ENCODE measurements around the gene DUSP5. TPM values are rescaled to one million over a fixed set of nuclear protein-coding genes. Genes with fewer than 3 reads are reported as not detected.

The DUSP5 gene
- total RNA-seq, result 10 to 100 TPM in 3 of 6 donors, 1 to 10 TPM in 3; 1.0 to 19.3 (median 10.0) TPM

- Histone ChIP-seq H3K9me3 (no peaks in the 10 kb centered on the region), H3K36me3 (no peaks in the 10 kb centered on the region), H3K27ac (peak within 1 kb of the TSS; percentile 81 to 92 (median 89)), H3K4me3 (peak within 1 kb of the TSS; percentile 63 to 84 (median 71)), H3K4me1 (peaks cover 37 to 64% (median 53%) of the 10 kb centered on the region in 4 donors), H3K27me3 (peaks cover 0 to 4% (median 0%) of the 10 kb centered on the region in 4 donors)
- 0 to 1% methylated on average over 10 to 52 of the region's 98 CpGs for WGBS, 2 donors
- DNase-seq, result peak; percentile 94 to 99
- peak; percentile 61 to 94 (median 86) for TF ChIP-seq POLR2A (IDR thresholded peaks at IDR 0.05)
- TF ChIP-seq EP300 (IDR thresholded peaks at IDR 0.05), result peak in 2 of 4 donors; percentile 15 to 26
- TF ChIP-seq POLR2AphosphoS5 (IDR thresholded peaks at IDR 0.05), result peak; percentile 93 to 97
- TF ChIP-seq CTCF (IDR thresholded peaks at IDR 0.05), result peak in 2 of 6 experiments; percentile 10 to 20
- peak; percentile 96 for ATAC-seq (ENCODE audit: low FRiP score in 2 of 2)
Observed at GRCh38 chr10:110497438-110498086, at the start of gene DUSP5. DUSP5 (plus strand) TSS chr10:110497907; CDS start chr10:110498122, 215 bp downstream.

- WGBS, 2 donors, result 75 to 80% methylated on average over 3 of the region's 3 CpGs
- Histone ChIP-seq H3K27ac (no peak overlapping the region), H3K9me3 (no peaks in the 10 kb centered on the region), H3K36me3 (no peaks in the 10 kb centered on the region), H3K4me1 (peaks cover 0 to 9% (median 0%) of the 10 kb centered on the region in 4 donors), H3K4me3 (no peak overlapping the region), H3K27me3 (no peaks in the 10 kb centered on the region)
- TF ChIP-seq CTCF (IDR thresholded peaks at IDR 0.05), result no peak
- no peak for TF ChIP-seq POLR2A (IDR thresholded peaks at IDR 0.05)
- no peak for TF ChIP-seq EP300 (IDR thresholded peaks at IDR 0.05)
- TF ChIP-seq POLR2AphosphoS5 (IDR thresholded peaks at IDR 0.05), result no peak
- DNase-seq, result peak in 1 of 2 donors; percentile 2
- ATAC-seq (ENCODE audit: low FRiP score in 2 of 2), result no peak
Observed at GRCh38 chr10:110448682-110449418, 48.9 kb upstream of the DUSP5 start.

GRCh38 chr10:110455446-110455845 is 42.3 kb upstream of the DUSP5 start:
- Histone ChIP-seq H3K36me3 (no peaks in the 10 kb centered on the region), H3K4me3 (no peak overlapping the region), H3K9me3 (no peaks in the 10 kb centered on the region), H3K27ac (no peak overlapping the region), H3K4me1 (peaks cover 0 to 15% (median 8%) of the 10 kb centered on the region in 4 donors), H3K27me3 (no peaks in the 10 kb centered on the region)
- DNase-seq (peak in 1 of 2 donors; percentile 21), ATAC-seq (ENCODE audit: low FRiP score in 2 of 2) (no peak)
- no peak for TF ChIP-seq CTCF (IDR thresholded peaks at IDR 0.05)
- no peak for TF ChIP-seq POLR2A (IDR thresholded peaks at IDR 0.05)
- no peak for TF ChIP-seq POLR2AphosphoS5 (IDR thresholded peaks at IDR 0.05)
- no peak for TF ChIP-seq EP300 (IDR thresholded peaks at IDR 0.05)
- WGBS, 2 donors, result 65 to 69% methylated on average over 3 of the region's 3 CpGs

- 31 to 64% methylated on average over 1 of the region's 1 CpG for WGBS, 2 donors
Observed at GRCh38 chr10:110456046-110456445, 41.7 kb upstream of the DUSP5 start.

More at GRCh38 chr10:110456046-110456445, 41.7 kb upstream of the DUSP5 start:
- DNase-seq, result peak in 1 of 2 donors; percentile 19
- ATAC-seq (ENCODE audit: low FRiP score in 2 of 2), result no peak
- Histone ChIP-seq H3K4me1 (peaks cover 0 to 15% (median 9%) of the 10 kb centered on the region in 4 donors), H3K27me3 (no peaks in the 10 kb centered on the region), H3K36me3 (no peaks in the 10 kb centered on the region), H3K4me3 (no peak overlapping the region), H3K27ac (no peak overlapping the region), H3K9me3 (no peaks in the 10 kb centered on the region)
- TF ChIP-seq POLR2AphosphoS5 (IDR thresholded peaks at IDR 0.05) (no peak), EP300 (IDR thresholded peaks at IDR 0.05) (no peak), CTCF (IDR thresholded peaks at IDR 0.05) (no peak), POLR2A (IDR thresholded peaks at IDR 0.05) (no peak)

All from upper lobe of left lung (tissue), 6 donors.